ENCODE results near the gene GPR107. TPM values are rescaled to one million over a fixed set of nuclear protein-coding genes. Genes with fewer than 3 reads are reported as not detected.

GPR107 gene
- total and polyA plus RNA-seq, 2 experiments from 2014 or later = 6.2 to 30.7 TPM

- H3K4me1 ChIP-seq (ENCODE audit: insufficient read depth) = peaks cover 24% of the 10 kb centered on the region; the same call in 1 of the 2 replicates
- Mint-ChIP-seq H3K9me3 (no peaks in the 10 kb centered on the region; the same call in 2 of the 3 replicates), H3K27me3 (ENCODE audit: insufficient read depth, low read depth, poor library complexity) (peaks cover 20% of the 10 kb centered on the region), H3K27ac (no peak overlapping the region), H3K4me3 (no peak overlapping the region), H3K4me1 (peaks cover 40% of the 10 kb centered on the region), H3K36me3 (ENCODE audit: low read depth) (no peaks in the 10 kb centered on the region)
- peaks cover 16% of the 10 kb centered on the region; the same call in 1 of the 2 replicates for H4K20me1 ChIP-seq (replicated peaks; ENCODE audit: insufficient read depth)
- H2AFZ ChIP-seq = no peak overlapping the region
- peaks cover 71% of the 10 kb centered on the region for H3K79me2 ChIP-seq (replicated peaks; ENCODE audit: insufficient read depth)
- H3K4me2 ChIP-seq = no peak overlapping the region
- TF ChIP-seq, protein P1, sequence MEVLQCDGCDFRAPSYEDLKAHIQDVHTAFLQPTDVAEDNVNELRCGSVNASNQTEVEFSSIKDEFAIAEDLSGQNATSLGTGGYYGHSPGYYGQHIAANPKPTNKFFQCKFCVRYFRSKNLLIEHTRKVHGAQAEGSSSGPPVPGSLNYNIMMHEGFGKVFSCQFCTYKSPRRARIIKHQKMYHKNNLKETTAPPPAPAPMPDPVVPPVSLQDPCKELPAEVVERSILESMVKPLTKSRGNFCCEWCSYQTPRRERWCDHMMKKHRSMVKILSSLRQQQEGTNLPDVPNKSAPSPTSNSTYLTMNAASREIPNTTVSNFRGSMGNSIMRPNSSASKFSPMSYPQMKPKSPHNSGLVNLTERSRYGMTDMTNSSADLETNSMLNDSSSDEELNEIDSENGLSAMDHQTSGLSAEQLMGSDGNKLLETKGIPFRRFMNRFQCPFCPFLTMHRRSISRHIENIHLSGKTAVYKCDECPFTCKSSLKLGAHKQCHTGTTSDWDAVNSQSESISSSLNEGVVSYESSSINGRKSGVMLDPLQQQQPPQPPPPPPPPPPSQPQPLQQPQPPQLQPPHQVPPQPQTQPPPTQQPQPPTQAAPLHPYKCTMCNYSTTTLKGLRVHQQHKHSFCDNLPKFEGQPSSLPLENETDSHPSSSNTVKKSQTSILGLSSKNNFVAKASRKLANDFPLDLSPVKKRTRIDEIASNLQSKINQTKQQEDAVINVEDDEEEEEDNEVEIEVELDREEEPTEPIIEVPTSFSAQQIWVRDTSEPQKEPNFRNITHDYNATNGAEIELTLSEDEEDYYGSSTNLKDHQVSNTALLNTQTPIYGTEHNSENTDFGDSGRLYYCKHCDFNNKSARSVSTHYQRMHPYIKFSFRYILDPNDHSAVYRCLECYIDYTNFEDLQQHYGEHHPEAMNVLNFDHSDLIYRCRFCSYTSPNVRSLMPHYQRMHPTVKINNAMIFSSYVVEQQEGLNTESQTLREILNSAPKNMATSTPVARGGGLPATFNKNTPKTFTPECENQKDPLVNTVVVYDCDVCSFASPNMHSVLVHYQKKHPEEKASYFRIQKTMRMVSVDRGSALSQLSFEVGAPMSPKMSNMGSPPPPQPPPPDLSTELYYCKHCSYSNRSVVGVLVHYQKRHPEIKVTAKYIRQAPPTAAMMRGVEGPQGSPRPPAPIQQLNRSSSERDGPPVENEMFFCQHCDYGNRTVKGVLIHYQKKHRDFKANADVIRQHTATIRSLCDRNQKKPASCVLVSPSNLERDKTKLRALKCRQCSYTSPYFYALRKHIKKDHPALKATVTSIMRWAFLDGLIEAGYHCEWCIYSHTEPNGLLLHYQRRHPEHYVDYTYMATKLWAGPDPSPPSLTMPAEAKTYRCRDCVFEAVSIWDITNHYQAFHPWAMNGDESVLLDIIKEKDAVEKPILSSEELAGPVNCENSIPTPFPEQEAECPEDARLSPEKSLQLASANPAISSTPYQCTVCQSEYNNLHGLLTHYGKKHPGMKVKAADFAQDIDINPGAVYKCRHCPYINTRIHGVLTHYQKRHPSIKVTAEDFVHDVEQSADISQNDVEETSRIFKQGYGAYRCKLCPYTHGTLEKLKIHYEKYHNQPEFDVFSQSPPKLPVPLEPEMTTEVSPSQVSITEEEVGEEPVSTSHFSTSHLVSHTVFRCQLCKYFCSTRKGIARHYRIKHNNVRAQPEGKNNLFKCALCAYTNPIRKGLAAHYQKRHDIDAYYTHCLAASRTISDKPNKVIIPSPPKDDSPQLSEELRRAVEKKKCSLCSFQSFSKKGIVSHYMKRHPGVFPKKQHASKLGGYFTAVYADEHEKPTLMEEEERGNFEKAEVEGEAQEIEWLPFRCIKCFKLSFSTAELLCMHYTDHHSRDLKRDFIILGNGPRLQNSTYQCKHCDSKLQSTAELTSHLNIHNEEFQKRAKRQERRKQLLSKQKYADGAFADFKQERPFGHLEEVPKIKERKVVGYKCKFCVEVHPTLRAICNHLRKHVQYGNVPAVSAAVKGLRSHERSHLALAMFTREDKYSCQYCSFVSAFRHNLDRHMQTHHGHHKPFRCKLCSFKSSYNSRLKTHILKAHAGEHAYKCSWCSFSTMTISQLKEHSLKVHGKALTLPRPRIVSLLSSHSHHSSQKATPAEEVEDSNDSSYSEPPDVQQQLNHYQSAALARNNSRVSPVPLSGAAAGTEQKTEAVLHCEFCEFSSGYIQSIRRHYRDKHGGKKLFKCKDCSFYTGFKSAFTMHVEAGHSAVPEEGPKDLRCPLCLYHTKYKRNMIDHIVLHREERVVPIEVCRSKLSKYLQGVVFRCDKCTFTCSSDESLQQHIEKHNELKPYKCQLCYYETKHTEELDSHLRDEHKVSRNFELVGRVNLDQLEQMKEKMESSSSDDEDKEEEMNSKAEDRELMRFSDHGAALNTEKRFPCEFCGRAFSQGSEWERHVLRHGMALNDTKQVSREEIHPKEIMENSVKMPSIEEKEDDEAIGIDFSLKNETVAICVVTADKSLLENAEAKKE (CRISPR knock-in tag; IDR thresholded peaks at IDR 0.05) = no peak
- TF ChIP-seq CTCF (conservative IDR thresholded peaks at IDR 0.05; ENCODE audit: low read depth in 2 of 2) (no peak), ZNF114 (CRISPR knock-in tag; IDR thresholded peaks at IDR 0.05) (no peak), ZNF331 (CRISPR knock-in tag; IDR thresholded peaks at IDR 0.05; ENCODE audit: low read depth) (no peak), REST (IDR thresholded peaks at IDR 0.05; ENCODE audit: unreplicated experiment) (no peak)
- no peak overlapping the region for H3K27ac ChIP-seq (ENCODE audit: low read depth)
- no peaks in the 10 kb centered on the region for H3K9me2 ChIP-seq (ENCODE audit: insufficient read depth)
- ATAC-seq (no peak), DNase-seq (ENCODE audit: low spot score) (no peak)
- H3K4me3 ChIP-seq = no peak overlapping the region
- H3F3A ChIP-seq (replicated peaks; ENCODE audit: low read depth) = no peaks in the 10 kb centered on the region
- H3K27me3 ChIP-seq (ENCODE audit: insufficient read depth) = no peaks in the 10 kb centered on the region
- no peaks in the 10 kb centered on the region for H3K36me3 ChIP-seq (ENCODE audit: insufficient read depth)
These were observed 133.8 kb downstream of the GPR107 start for GRCh38 chr9:130187523-130187846.

Data from GM23338 (cell line).